Osteoblast (primary cell): ENCODE data around the gene FRRS1L. TPM values are rescaled to one million over a fixed set of nuclear protein-coding genes. Genes with fewer than 3 reads are reported as not detected.

ENCODE experiments used
- DNase-seq: peaks from one replicate; pipeline ENCODE4 v3.0.0; 2011; ENCODE audit warnings: low spot score, mixed read lengths; ENCODE audit not compliant: insufficient read length; ENCODE audit errors: missing footprints
- H2AFZ ChIP-seq: 2 replicates; pipeline ENCODE4 v1.6.0; 2011; ENCODE audit warnings: mild to moderate bottlenecking, low read length
- H3K27ac ChIP-seq: 2 replicates; pipeline ENCODE4 v1.5.1; 2011; ENCODE audit warnings: mild to moderate bottlenecking, low read depth, low read length, moderate library complexity
- H3K27me3 ChIP-seq: 2 replicates; pipeline ENCODE4 v1.6.0; 2012; ENCODE audit warnings: mild to moderate bottlenecking, control low read depth, inconsistent platforms, low read length, moderate library complexity; ENCODE audit not compliant: insufficient read depth
- H3K36me3 ChIP-seq: 2 replicates; pipeline ENCODE4 v1.5.1; 2011; ENCODE audit warnings: mild to moderate bottlenecking, low read length, control low read depth, moderate library complexity; ENCODE audit not compliant: insufficient read depth
- H3K4me1 ChIP-seq: 2 replicates; pipeline ENCODE4 v1.5.1; 2011; ENCODE audit warnings: mild to moderate bottlenecking, low read length, control low read depth, moderate library complexity; ENCODE audit not compliant: insufficient read depth
- H3K4me2 ChIP-seq: 2 replicates; pipeline ENCODE4 v1.6.0; 2011; ENCODE audit warnings: mild to moderate bottlenecking, low read length; ENCODE audit not compliant: insufficient read depth
- H3K4me3 ChIP-seq: fragments of 200-600 bp; sonication (generic); 3 replicates; pipeline ENCODE4 v1.5.1; 2012; ENCODE audit warnings: mild to moderate bottlenecking, low read length, inconsistent platforms; ENCODE audit not compliant: insufficient read depth
- H3K79me2 ChIP-seq: 2 replicates; pipeline ENCODE4 v1.6.0; 2012; ENCODE audit warnings: mild to moderate bottlenecking, low read length, control low read depth, inconsistent platforms; ENCODE audit not compliant: insufficient read depth
- H3K9me3 ChIP-seq: 2 replicates; pipeline ENCODE4 v1.5.1; 2011; ENCODE audit warnings: low read depth, low read length, control low read depth
- H4K20me1 ChIP-seq: 2 replicates; pipeline ENCODE4 v1.6.0; 2012; ENCODE audit warnings: mild to moderate bottlenecking, low read length, control low read depth; ENCODE audit not compliant: insufficient read depth
- total RNA-seq: library from RNA; depleted of rRNA; stranded (reverse); fragments of >200 nt; gene quantifications from 2 replicates; pipeline ENCODE4 v1.2.3, GENCODE V29; 2012
- TF ChIP-seq, protein P1 (sequence below): IDR thresholded peaks from 2 replicates; pipeline ENCODE4 v1.5.1; 2011; ENCODE audit warnings: mild to moderate bottlenecking, low read depth, low read length, moderate library complexity; ENCODE audit errors: extremely low read depth

FRRS1L gene
- total RNA-seq, 1 donor: 0.36 TPM

DNA sequence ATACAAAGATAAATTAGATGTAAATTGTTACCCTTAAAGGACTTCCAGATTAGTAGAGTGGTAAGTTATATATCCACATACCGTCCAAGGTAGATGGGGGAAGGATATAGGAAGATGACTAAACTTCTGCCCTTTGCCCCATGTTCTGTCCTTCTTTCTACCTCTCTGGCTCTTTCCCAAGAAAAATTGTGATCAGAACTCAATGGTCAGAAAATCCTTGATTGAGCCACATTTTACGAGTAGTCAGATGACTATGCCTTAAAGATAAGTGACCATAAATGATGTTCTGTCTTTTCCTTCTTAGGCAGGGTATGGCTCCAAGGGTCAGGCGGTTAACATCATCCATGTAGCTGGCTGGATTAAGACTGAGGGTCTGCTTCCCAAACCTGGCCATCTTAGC lies 4.4 kb downstream of the FRRS1L start:
- Histone ChIP-seq H3K9me3 (no peaks in the 10 kb centered on the region), H3K36me3 (no peaks in the 10 kb centered on the region)

GRCh38 chr9:109161471-109161870 lies 5.6 kb downstream of the FRRS1L start:
- no peak overlapping the region for H3K4me3 ChIP-seq
- H3K27ac ChIP-seq: no peak overlapping the region
- no peaks in the 10 kb centered on the region for H4K20me1 ChIP-seq
- peaks cover 47% of the 10 kb centered on the region for H3K27me3 ChIP-seq
- H3K4me2 ChIP-seq: no peak overlapping the region
- no peak overlapping the region for H2AFZ ChIP-seq
- H3K9me3 ChIP-seq: no peaks in the 10 kb centered on the region
- TF ChIP-seq, protein P1, sequence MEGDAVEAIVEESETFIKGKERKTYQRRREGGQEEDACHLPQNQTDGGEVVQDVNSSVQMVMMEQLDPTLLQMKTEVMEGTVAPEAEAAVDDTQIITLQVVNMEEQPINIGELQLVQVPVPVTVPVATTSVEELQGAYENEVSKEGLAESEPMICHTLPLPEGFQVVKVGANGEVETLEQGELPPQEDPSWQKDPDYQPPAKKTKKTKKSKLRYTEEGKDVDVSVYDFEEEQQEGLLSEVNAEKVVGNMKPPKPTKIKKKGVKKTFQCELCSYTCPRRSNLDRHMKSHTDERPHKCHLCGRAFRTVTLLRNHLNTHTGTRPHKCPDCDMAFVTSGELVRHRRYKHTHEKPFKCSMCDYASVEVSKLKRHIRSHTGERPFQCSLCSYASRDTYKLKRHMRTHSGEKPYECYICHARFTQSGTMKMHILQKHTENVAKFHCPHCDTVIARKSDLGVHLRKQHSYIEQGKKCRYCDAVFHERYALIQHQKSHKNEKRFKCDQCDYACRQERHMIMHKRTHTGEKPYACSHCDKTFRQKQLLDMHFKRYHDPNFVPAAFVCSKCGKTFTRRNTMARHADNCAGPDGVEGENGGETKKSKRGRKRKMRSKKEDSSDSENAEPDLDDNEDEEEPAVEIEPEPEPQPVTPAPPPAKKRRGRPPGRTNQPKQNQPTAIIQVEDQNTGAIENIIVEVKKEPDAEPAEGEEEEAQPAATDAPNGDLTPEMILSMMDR: no peak
- DNase-seq: peak; percentile 52
- no peaks in the 10 kb centered on the region for H3K36me3 ChIP-seq
- H3K79me2 ChIP-seq: no peaks in the 10 kb centered on the region
- H3K4me1 ChIP-seq: no peaks in the 10 kb centered on the region

More for the DNA sequence above, 4.4 kb downstream of the FRRS1L start:
- no peak overlapping the region for H3K4me3 ChIP-seq
- no peaks in the 10 kb centered on the region for H4K20me1 ChIP-seq
- H3K79me2 ChIP-seq: no peaks in the 10 kb centered on the region
- no peaks in the 10 kb centered on the region for H3K4me1 ChIP-seq
- no peak overlapping the region for H3K4me2 ChIP-seq
- H2AFZ ChIP-seq: no peak overlapping the region
- DNase-seq: no peak
- peaks cover 54% of the 10 kb centered on the region for H3K27me3 ChIP-seq
- TF ChIP-seq, protein P1: no peak
- H3K27ac ChIP-seq: no peak overlapping the region

DNA sequence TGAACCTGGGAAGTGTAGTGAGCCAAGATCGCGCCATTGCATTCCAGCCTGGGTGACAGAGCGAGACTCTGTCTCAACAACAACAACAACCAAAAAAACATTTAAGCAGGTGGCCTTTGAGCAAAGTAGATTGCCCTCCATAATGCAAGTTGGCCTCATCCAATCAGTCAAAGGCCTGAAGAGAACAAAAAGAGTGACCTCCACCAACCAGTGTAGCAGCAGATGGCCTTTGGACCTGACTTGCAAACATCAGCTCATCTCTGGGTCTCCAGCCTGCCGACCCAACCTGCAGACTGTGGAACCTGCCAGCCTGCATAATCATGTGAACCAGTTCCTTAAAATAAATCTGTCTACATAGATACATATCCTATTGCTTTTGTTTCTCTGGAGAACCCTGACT lies 7.5 kb downstream of the FRRS1L start:
- DNase-seq: no peak

DNA sequence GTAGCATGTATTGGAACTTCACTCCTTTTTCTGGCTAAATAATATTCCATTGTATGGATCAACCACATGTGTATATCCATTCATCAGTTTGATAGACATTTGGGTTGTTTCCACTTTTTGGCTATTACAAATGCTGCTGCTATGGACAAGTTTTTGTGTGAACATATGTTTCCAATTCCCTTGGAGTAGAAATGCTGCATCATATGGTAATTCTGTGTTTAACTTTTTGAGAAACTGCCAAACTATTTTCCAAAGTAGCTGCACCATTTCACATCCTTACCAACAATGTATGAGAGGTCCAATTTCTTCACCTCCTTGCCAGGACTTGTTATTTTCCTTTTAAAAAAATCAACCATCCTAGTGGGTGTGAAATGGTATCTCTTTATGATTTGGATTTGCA lies 8.4 kb downstream of the FRRS1L start:
- H3K36me3 ChIP-seq: no peaks in the 10 kb centered on the region
- H3K4me1 ChIP-seq: no peaks in the 10 kb centered on the region
- H3K27ac ChIP-seq: no peak overlapping the region
- peaks cover 26% of the 10 kb centered on the region for H3K27me3 ChIP-seq
- no peaks in the 10 kb centered on the region for H4K20me1 ChIP-seq
- no peak overlapping the region for H2AFZ ChIP-seq
- TF ChIP-seq, protein P1: no peak
- H3K9me3 ChIP-seq: no peaks in the 10 kb centered on the region
- no peaks in the 10 kb centered on the region for H3K79me2 ChIP-seq
- H3K4me3 ChIP-seq: no peak overlapping the region
- DNase-seq: no peak
- H3K4me2 ChIP-seq: no peak overlapping the region

More for the DNA sequence above, 7.5 kb downstream of the FRRS1L start:
- Histone ChIP-seq H3K9me3 (no peaks in the 10 kb centered on the region), H2AFZ (no peak overlapping the region), H3K27me3 (peaks cover 28% of the 10 kb centered on the region), H3K4me3 (no peak overlapping the region), H4K20me1 (no peaks in the 10 kb centered on the region), H3K36me3 (no peaks in the 10 kb centered on the region), H3K27ac (no peak overlapping the region), H3K4me2 (no peak overlapping the region), H3K4me1 (no peaks in the 10 kb centered on the region), H3K79me2 (no peaks in the 10 kb centered on the region)
- TF ChIP-seq, protein P1: no peak
